AG20443 (cell line): ENCODE data around the gene RNF4.
"Not testable (repeated sequence)": the region's sequence is repeated elsewhere in the genome, so short reads cannot be mapped to it uniquely, and the experiment has no call there.

Experiments
- DNase-seq: peaks from one replicate; pipeline ENCODE4 v3.0.0; 2012; ENCODE audit warnings: low spot score, mixed read lengths

Gene RNF4

GRCh38 chr4:2457481-2458295 is 11.2 kb upstream of the RNF4 start:
- no peak for DNase-seq

- DNase-seq: no peak
Observed at GRCh38 chr4:2458546-2459491, 10.1 kb upstream of the RNF4 start.

- DNase-seq: no peak
Observed at GRCh38 chr4:2459589-2460349, 9.1 kb upstream of the RNF4 start.

- no peak for DNase-seq
Observed at GRCh38 chr4:2461246-2461960, 7.5 kb upstream of the RNF4 start.

GRCh38 chr4:2462218-2462991 is 6.5 kb upstream of the RNF4 start:
- peak; percentile 92 for DNase-seq

- no peak for DNase-seq
Observed at GRCh38 chr4:2462992-2463762, 5.7 kb upstream of the RNF4 start.

- no peak for DNase-seq
Observed at GRCh38 chr4:2465032-2465431, 3.9 kb upstream of the RNF4 start.

- not testable (repeated sequence) for DNase-seq
Observed at GRCh38 chr4:2465544-2465943, 3.4 kb upstream of the RNF4 start.

- DNase-seq: peak; percentile 71
Observed at GRCh38 chr4:2469192-2469984, 482 bp downstream of the RNF4 start.

GRCh38 chr4:2470791-2471190 is 1.9 kb downstream of the RNF4 start:
- no peak for DNase-seq

- DNase-seq: no peak
Observed at GRCh38 chr4:2472187-2472586, 3.3 kb downstream of the RNF4 start.

GRCh38 chr4:2478229-2478628 is 9.3 kb downstream of the RNF4 start:
- DNase-seq: no peak

GRCh38 chr4:2480649-2481048 is 11.7 kb downstream of the RNF4 start:
- no peak for DNase-seq

GRCh38 chr4:2482192-2482591 is 13.3 kb downstream of the RNF4 start:
- no peak for DNase-seq

GRCh38 chr4:2482693-2483092 is 13.8 kb downstream of the RNF4 start:
- DNase-seq: peak; percentile 38

- no peak for DNase-seq
Observed at GRCh38 chr4:2483237-2483636, 14.3 kb downstream of the RNF4 start.

- DNase-seq: no peak
Observed at GRCh38 chr4:2484185-2484584, 15.3 kb downstream of the RNF4 start.

GRCh38 chr4:2484993-2485392 is 16.1 kb downstream of the RNF4 start:
- peak; percentile 82 for DNase-seq

- no peak for DNase-seq
Observed at GRCh38 chr4:2485956-2486355, 17.1 kb downstream of the RNF4 start.
